ENCODE measurements around the gene MREG. TPM values are rescaled to one million over a fixed set of nuclear protein-coding genes. Genes with fewer than 3 reads are reported as not detected.

Gene MREG
- total and polyA plus RNA-seq, 9 of the 15 experiments (the other 6 are each of a cell fraction or from before 2014, with no cell fraction given): 0.77 to 3.8 (median 2.3) TPM

DNA sequence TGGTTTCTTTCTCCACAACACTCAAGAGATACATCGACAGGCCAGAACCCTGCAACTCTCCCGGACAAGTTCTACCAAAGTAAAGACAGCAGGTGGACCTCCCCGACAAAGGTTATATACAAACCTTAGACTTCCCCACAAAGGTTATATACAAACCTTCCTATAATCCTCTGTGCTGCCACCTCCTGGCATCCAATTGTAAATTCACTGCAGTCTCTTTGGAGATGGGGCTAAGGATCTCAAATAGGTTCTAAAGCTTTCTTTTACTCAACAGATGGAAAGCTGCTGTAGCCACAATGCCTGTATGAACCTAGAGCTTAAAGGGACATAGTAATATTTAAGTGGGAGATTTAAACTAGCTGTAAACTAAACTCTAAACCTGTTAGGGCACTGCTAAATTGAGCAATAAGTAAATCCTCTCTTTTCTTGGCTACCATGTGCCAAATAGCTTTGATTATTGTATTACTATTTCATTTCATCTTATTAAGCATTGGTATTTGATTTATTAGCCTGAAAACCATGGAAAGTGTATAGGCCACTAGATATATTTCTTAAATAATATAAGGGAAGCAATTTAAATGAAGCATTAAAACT lies 9.8 kb upstream of the MREG start:
- DNase-seq (ENCODE audit: extremely low read depth in 1 of 4, low spot score in 3 of 4) (peak; percentile 48 to 61 (median 53)), FAIRE-seq (peak; percentile 32), ATAC-seq (peak; percentile 95)
- Histone ChIP-seq H3K4me2 (ENCODE audit: insufficient read depth, low read length) (no peak overlapping the region), H3K9me1 (ENCODE audit: control insufficient read depth, insufficient read depth, low read length) (no peaks in the 10 kb centered on the region), H4K20me1 (replicated peaks; ENCODE audit: control insufficient read depth, insufficient read depth, low read length) (no peaks in the 10 kb centered on the region), H3K27ac (ENCODE audit: extremely low read depth, low read depth, low read length) (no peak overlapping the region), H2AFZ (ENCODE audit: low read depth, low read length) (peak overlapping the region; percentile 23; the same call in 1 of the 2 replicates), H3K9me3 (replicated peaks; ENCODE audit: control insufficient read depth, insufficient read depth, low read depth, low read length) (no peaks in the 10 kb centered on the region), H3K4me3 (no peak overlapping the region), H3K36me3 (ENCODE audit: control insufficient read depth, insufficient read depth, low read length) (no peaks in the 10 kb centered on the region), H3K9ac (ENCODE audit: insufficient read depth in 1 of 2, low read depth in 2 of 2, low read length in 2 of 2) (no peak overlapping the region), H3K27me3 (ENCODE audit: control insufficient read depth in 2 of 2, insufficient read depth in 2 of 2, low read length in 2 of 2) (no peaks in the 10 kb centered on the region), H3K79me2 (ENCODE audit: control insufficient read depth, insufficient read depth, low read length) (no peaks in the 10 kb centered on the region), H3K4me1 (replicated peaks in 1 of 2; ENCODE audit: control insufficient read depth in 2 of 2, insufficient read depth in 2 of 2, low read length in 2 of 2) (no peaks in the 10 kb centered on the region; a peak in 1 of 5 replicates)
- BruUV-seq (replicated peaks): no TSS peak
- intact Hi-C loops (cut with micrococcal nuclease): loop anchor here (1.0 kb wide), 1 partner anchor 73 kb away; no protein-coding TSS in a partner anchor
- ChIA-PET POLR2A (interaction anchor here (0.9 to 1.2 kb wide), 2 partner anchors 21 to 94 kb away, joined by 3 read pairs; no protein-coding TSS in a partner anchor), CTCF (ENCODE audit: low intra/inter-chr PET ratio) (interaction anchor here (0.6 to 0.9 kb wide), 2 partner anchors 17 to 74 kb away, joined by 3 to 4 read pairs; no protein-coding TSS in a partner anchor)
- WGBS (ENCODE audit: insufficient coverage, low coverage, missing lambda C conversion rate): 0% methylated on average over 3 of the region's 3 CpGs
- in situ Hi-C loops (cut with MboI): no loop called here
- TF ChIP-seq KLF10 (CRISPR knock-in tag; IDR thresholded peaks at IDR 0.05) (no peak), NFYB (IDR thresholded peaks at IDR 0.05; ENCODE audit: extremely low read depth, insufficient read length) (no peak), ZNF696 (CRISPR knock-in tag; conservative IDR thresholded peaks at IDR 0.05) (no peak), TSHZ1 (CRISPR knock-in tag; IDR thresholded peaks at IDR 0.05) (no peak), SMC3 (conservative IDR thresholded peaks at IDR 0.05; ENCODE audit: insufficient read depth, low read depth, low read length) (peak; percentile 37; the same call in 1 of the 2 replicates), ZNF639 (CRISPR knock-in tag; conservative IDR thresholded peaks at IDR 0.05 in 1 of 2, IDR thresholded peaks at IDR 0.05 in 1 of 2) (no peak), MBD2 (IDR thresholded peaks at IDR 0.05; ENCODE audit: borderline replicate concordance, low read depth) (no peak)
- TF ChIP-seq, protein P1, sequence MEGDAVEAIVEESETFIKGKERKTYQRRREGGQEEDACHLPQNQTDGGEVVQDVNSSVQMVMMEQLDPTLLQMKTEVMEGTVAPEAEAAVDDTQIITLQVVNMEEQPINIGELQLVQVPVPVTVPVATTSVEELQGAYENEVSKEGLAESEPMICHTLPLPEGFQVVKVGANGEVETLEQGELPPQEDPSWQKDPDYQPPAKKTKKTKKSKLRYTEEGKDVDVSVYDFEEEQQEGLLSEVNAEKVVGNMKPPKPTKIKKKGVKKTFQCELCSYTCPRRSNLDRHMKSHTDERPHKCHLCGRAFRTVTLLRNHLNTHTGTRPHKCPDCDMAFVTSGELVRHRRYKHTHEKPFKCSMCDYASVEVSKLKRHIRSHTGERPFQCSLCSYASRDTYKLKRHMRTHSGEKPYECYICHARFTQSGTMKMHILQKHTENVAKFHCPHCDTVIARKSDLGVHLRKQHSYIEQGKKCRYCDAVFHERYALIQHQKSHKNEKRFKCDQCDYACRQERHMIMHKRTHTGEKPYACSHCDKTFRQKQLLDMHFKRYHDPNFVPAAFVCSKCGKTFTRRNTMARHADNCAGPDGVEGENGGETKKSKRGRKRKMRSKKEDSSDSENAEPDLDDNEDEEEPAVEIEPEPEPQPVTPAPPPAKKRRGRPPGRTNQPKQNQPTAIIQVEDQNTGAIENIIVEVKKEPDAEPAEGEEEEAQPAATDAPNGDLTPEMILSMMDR (IDR thresholded peaks at IDR 0.05 in 2 of 3, conservative IDR thresholded peaks at IDR 0.05 in 1 of 3; ENCODE audit: insufficient read depth in 2 of 3, low read depth in 1 of 3, low read length in 3 of 3): peak; percentile 56 to 71 (median 64)

Data from K562 (cell line).